Epithelial cell of esophagus (primary cell): Measurements from ENCODE around the gene DPYD.
A peak's percentile ranks its signal among the peaks of the same experiment; 100 is the strongest.

Experiments
- DNase-seq: peaks from one replicate; pipeline ENCODE4 v3.0.0; 2010; ENCODE audit warnings: low read depth
- H3K4me3 ChIP-seq: 2 replicates; pipeline ENCODE4 v1.5.1; 2011; ENCODE audit warnings: mild to moderate bottlenecking, low read length, control low read depth
- TF ChIP-seq, protein P1 (sequence below): IDR thresholded peaks from 2 replicates; pipeline ENCODE4 v1.5.1; 2011; ENCODE audit warnings: low read depth, mild to moderate bottlenecking, low read length, control low read depth, inconsistent platforms; ENCODE audit not compliant: insufficient read depth; ENCODE audit errors: missing control alignments

The DPYD gene

DNA sequence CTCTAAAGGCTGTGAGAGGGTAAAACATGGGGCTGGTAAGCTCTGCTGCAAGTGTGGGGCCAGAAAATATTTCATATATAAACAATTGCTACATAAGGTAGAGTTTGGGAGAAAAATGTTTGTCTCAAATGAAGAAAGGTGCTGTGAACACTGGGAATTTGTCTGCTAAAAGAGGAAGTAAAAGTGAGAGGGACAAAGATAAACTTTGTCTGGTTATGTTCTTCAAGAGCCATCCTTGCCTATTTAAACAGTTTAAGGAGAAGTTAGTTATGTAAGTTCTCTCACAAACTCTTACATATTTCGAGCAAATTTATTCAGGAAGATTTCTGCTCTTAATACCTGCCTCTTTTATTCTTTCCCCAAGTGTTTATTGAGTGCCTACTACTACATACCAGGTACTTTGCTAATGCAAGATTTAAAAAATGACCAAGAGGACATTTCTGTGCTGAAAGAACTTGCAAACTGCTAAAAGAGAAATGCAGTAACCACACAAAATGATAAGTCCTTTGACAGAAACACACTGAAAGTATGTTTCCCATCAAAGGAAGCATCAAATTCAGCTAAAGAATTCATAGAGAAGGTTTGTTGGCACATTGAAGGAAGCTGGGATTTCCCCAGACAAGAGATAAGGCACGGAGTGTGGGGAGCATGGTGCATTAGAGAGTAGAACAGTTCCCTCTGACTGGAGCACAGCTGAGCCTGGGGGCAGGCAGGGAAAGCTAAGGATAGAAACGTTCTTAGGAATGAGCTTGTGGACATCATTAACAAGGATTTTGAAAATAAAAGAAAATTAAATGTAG lies 650.1 kb downstream of the DPYD start:
- TF ChIP-seq, protein P1, sequence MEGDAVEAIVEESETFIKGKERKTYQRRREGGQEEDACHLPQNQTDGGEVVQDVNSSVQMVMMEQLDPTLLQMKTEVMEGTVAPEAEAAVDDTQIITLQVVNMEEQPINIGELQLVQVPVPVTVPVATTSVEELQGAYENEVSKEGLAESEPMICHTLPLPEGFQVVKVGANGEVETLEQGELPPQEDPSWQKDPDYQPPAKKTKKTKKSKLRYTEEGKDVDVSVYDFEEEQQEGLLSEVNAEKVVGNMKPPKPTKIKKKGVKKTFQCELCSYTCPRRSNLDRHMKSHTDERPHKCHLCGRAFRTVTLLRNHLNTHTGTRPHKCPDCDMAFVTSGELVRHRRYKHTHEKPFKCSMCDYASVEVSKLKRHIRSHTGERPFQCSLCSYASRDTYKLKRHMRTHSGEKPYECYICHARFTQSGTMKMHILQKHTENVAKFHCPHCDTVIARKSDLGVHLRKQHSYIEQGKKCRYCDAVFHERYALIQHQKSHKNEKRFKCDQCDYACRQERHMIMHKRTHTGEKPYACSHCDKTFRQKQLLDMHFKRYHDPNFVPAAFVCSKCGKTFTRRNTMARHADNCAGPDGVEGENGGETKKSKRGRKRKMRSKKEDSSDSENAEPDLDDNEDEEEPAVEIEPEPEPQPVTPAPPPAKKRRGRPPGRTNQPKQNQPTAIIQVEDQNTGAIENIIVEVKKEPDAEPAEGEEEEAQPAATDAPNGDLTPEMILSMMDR = no peak

GRCh38 chr1:97265630-97266029 lies 655.2 kb downstream of the DPYD start:
- TF ChIP-seq, protein P1 = no peak
- H3K4me3 ChIP-seq = no peak overlapping the region
- no peak for DNase-seq

More for the DNA sequence above, 650.1 kb downstream of the DPYD start:
- no peak for DNase-seq
- H3K4me3 ChIP-seq = no peak overlapping the region

GRCh38 chr1:97262842-97263241 lies 658.0 kb downstream of the DPYD start:
- no peak overlapping the region for H3K4me3 ChIP-seq
- DNase-seq = no peak
- TF ChIP-seq, protein P1 = no peak

GRCh38 chr1:97258597-97258996 lies 662.2 kb downstream of the DPYD start:
- TF ChIP-seq, protein P1 = no peak

DNA sequence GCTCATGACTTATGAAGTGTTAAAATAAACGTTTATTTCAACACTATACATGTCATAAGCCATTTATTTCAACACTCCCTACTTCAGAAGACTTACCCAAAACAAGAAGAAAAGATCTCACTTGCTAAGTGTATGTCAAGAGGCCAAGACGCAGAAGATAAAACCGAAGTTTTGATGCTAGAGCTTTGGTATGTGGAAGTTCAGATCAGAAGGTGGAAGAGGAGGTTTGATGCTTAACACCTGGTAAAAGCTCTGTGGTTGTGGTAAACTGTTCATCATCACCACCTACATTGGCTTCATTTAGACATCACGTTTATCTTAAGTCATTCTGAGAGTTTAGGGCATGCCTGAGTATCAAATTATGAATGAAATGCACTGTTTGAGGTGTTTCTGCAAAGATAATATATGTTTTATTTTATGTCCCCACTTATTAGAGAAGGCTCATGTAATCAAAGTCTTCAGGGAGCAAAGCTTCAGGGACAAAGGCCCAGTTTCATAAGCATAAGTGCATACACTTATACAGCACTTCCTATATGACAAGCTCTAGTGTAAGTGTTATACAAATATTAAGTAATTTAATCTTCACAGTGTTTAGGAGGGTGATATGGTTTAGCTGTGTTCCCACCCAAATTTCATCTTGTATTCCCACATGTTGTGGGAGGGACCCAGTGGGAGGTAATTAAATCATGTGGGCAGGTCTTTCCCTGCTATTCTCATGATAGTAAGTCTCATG lies 665.9 kb downstream of the DPYD start:
- no peak for DNase-seq
- TF ChIP-seq, protein P1 = no peak
- H3K4me3 ChIP-seq = no peak overlapping the region

More at GRCh38 chr1:97258597-97258996, 662.2 kb downstream of the DPYD start:
- H3K4me3 ChIP-seq = no peak overlapping the region
- no peak for DNase-seq

DNA sequence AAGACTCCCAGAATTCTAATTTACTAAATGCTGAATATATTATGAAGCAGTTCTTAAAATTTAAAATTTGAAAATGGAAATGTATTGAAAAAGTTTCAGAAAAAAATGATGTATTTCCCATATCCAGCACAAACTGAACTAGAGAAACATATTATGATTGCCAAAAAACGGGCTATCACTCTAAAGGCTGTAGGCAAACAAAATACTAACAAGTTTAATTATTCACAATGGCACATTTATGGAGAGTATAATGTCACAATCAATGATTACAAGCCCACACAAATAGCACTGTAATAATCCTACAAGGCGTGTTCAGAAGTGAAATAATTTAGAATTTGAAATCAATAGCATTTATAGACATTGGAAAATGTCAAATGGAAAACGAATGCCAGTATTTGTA lies 667.9 kb downstream of the DPYD start:
- no peak for DNase-seq
- TF ChIP-seq, protein P1 = no peak
- no peak overlapping the region for H3K4me3 ChIP-seq

GRCh38 chr1:97252076-97252475 lies 668.8 kb downstream of the DPYD start:
- peak; percentile 88 for DNase-seq
- TF ChIP-seq, protein P1 = no peak

More at GRCh38 chr1:97252076-97252475, 668.8 kb downstream of the DPYD start:
- H3K4me3 ChIP-seq = no peak overlapping the region
